Measurements from ENCODE around the gene DEK. TPM values are rescaled to one million over a fixed set of nuclear protein-coding genes. Genes with fewer than 3 reads are reported as not detected.
"Not testable (repeated sequence)": the region's sequence is repeated elsewhere in the genome, so short reads cannot be mapped to it uniquely, and the experiment has no call there.

The DEK gene, protein sequence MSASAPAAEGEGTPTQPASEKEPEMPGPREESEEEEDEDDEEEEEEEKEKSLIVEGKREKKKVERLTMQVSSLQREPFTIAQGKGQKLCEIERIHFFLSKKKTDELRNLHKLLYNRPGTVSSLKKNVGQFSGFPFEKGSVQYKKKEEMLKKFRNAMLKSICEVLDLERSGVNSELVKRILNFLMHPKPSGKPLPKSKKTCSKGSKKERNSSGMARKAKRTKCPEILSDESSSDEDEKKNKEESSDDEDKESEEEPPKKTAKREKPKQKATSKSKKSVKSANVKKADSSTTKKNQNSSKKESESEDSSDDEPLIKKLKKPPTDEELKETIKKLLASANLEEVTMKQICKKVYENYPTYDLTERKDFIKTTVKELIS
- 118 and 148 TPM in 2 replicates for total RNA-seq (2022)
- percentile 93 among the genes with signal in this experiment for Bru-seq, nascent RNA
- BruChase-seq, experiment 1, labeled RNA remaining after a 6-hour chase: percentile 95 among the genes with signal in this experiment
- percentile 91 among the genes with signal in this experiment for BruChase-seq, experiment 2, labeled RNA remaining after a 2-hour chase
- long read RNA-seq, transcript DEK-202 (11 exons, 3,427 nt): major isoform, 519 of 611 reads
- long read RNA-seq, partial matches to known transcripts: 28 of 611 reads
- long read RNA-seq, other reads (novel, unspliced or antisense): 64 of 611 reads

DNA sequence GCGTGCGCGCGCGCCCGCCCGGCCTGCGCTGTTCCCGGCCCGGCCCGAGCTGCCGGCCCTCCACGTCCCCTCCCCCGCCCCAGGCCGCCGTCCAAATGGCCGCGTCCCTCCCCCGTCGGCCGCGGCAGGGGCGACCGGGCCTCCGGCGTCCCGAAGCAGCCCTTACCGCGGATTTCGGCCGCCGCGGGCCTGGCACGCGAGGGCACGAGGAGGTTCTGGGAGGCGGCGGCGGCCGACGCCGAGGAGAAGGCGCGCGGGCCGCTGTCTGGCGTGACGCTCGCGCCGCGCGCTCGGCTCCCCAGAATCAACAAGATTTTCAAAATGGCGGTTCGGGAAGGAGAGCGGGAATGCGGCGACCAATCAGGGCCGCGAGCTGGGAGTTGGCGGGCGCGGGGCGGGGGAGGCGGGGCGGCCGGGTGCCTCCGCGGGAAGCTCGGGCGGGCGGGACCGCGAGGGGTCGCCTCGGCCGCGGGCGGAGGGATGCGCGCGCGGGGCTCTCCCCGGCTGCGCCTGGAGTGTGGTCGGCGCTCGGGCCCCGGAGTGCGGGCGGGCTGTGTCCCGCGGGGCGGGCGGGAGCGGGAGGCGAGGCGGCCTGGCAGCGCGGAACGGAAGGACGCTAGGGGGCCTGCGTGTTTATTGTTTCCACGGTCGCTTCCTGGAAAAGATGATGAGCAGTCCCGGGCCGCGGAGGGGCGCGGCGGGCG is at the start of gene DEK:
TSS of gene DEK (minus strand) at position 312 of the 704 bp plus-strand sequence. CDS start 543 bp downstream, outside the sequence.
- CTCF ChIA-PET: interaction anchor here (0.7 to 1.0 kb wide), 2 partner anchors 32 to 241 kb away, joined by 3 to 6 read pairs; no protein-coding TSS in a partner anchor
- POLR2A ChIA-PET: interaction anchor here (0.5 to 6.0 kb wide), 19 partner anchors 10 to 400 kb away, joined by 3 to 65 read pairs (median 4); partner anchors contain the start of genes KDM1B, KIF13A and RNF144B
- peak; percentile 83 for DNase-seq (ENCODE audit: unreplicated experiment)
- Mint-ChIP-seq H3K36me3 (ENCODE audit: insufficient read depth, unreplicated experiment) (peaks cover 6% of the 10 kb centered on the region), H3K27ac (ENCODE audit: low read depth, unreplicated experiment) (peak within 1 kb of the TSS; percentile 81), H3K4me3 (ENCODE audit: unreplicated experiment) (peak within 1 kb of the TSS; percentile 96), H3K27me3 (ENCODE audit: insufficient read depth, unreplicated experiment) (no peaks in the 10 kb centered on the region), H3K4me1 (ENCODE audit: insufficient read depth, unreplicated experiment) (peaks cover 36% of the 10 kb centered on the region), H3K9me3 (ENCODE audit: unreplicated experiment) (no peaks in the 10 kb centered on the region)
- no TSS peak for BruUV-seq (replicated peaks)
- intact Hi-C loops (cut with micrococcal nuclease): loop anchor here (1.0 to 5.0 kb wide), 4 partner anchors 110 to 277 kb away; partner anchors contain the start of genes KDM1B, KIF13A, RNF144B and TPMT
- TF ChIP-seq, protein P1, sequence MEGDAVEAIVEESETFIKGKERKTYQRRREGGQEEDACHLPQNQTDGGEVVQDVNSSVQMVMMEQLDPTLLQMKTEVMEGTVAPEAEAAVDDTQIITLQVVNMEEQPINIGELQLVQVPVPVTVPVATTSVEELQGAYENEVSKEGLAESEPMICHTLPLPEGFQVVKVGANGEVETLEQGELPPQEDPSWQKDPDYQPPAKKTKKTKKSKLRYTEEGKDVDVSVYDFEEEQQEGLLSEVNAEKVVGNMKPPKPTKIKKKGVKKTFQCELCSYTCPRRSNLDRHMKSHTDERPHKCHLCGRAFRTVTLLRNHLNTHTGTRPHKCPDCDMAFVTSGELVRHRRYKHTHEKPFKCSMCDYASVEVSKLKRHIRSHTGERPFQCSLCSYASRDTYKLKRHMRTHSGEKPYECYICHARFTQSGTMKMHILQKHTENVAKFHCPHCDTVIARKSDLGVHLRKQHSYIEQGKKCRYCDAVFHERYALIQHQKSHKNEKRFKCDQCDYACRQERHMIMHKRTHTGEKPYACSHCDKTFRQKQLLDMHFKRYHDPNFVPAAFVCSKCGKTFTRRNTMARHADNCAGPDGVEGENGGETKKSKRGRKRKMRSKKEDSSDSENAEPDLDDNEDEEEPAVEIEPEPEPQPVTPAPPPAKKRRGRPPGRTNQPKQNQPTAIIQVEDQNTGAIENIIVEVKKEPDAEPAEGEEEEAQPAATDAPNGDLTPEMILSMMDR (IDR thresholded peaks at IDR 0.05; ENCODE audit: unreplicated experiment): peak; percentile 61

DNA sequence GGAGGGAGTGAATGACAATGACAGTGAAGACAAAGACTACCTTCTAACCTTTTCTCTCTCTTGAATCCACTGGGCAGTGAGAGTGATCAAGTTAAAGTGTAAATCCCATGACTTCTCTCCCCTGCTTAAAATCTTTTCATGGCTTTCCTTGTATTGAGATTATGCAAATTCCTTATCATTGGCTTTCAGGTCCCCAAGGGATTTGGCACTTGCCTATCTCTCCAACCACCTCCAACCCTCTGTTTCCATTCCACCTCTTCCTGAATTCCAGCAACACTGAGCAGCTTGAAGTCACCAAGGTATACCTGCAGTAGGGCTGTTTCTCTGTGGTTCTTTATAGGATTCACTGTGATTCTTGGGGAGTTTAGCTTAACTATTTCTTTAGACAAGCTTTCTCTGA is 48.0 kb upstream of the DEK start:
- CTCF ChIA-PET: interaction anchor here (0.7 to 1.1 kb wide), 3 partner anchors 155 to 194 kb away, joined by 3 to 5 read pairs (median 3); no protein-coding TSS in a partner anchor
- no peak for DNase-seq (ENCODE audit: unreplicated experiment)
- H3K36me3 Mint-ChIP-seq (ENCODE audit: insufficient read depth, unreplicated experiment): no peaks in the 10 kb centered on the region
- H3K9me3 Mint-ChIP-seq (ENCODE audit: unreplicated experiment): peaks cover 10% of the 10 kb centered on the region
- no TSS peak for BruUV-seq (replicated peaks)
- no peaks in the 10 kb centered on the region for H3K4me1 Mint-ChIP-seq (ENCODE audit: insufficient read depth, unreplicated experiment)
- TF ChIP-seq, protein P1 (IDR thresholded peaks at IDR 0.05; ENCODE audit: unreplicated experiment): no peak
- POLR2A ChIA-PET: no interaction called here
- no peaks in the 10 kb centered on the region for H3K27me3 Mint-ChIP-seq (ENCODE audit: insufficient read depth, unreplicated experiment)
- no peak overlapping the region for H3K27ac Mint-ChIP-seq (ENCODE audit: low read depth, unreplicated experiment)
- intact Hi-C loops (cut with micrococcal nuclease): no loop called here
- H3K4me3 Mint-ChIP-seq (ENCODE audit: unreplicated experiment): no peak overlapping the region

DNA sequence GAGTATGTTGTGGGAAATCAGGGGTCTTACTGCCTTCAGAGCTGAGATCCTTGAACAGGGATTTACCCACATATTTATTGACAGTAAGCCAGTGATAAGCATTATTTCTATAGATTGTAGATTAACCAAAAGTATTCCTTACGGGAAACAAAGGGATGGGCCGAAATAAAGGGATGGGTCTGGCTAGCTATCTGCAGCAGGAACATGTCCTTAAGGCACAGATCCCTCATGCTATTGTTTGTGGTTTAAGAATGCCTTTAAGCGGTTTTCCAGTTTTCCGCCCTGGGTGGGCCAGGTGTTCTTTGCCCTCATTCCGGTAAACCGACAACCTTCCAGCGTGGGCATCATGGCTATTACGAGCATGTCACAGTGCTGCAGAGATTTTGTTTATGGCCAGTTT is 45.7 kb upstream of the DEK start:
- intact Hi-C loops (cut with micrococcal nuclease); POLR2A ChIA-PET; H3K36me3 Mint-ChIP-seq (ENCODE audit: insufficient read depth, unreplicated experiment); H3K27me3 Mint-ChIP-seq (ENCODE audit: insufficient read depth, unreplicated experiment); H3K27ac Mint-ChIP-seq (ENCODE audit: low read depth, unreplicated experiment); DNase-seq (ENCODE audit: unreplicated experiment); H3K4me1 Mint-ChIP-seq (ENCODE audit: insufficient read depth, unreplicated experiment); H3K9me3 Mint-ChIP-seq (ENCODE audit: unreplicated experiment); H3K4me3 Mint-ChIP-seq (ENCODE audit: unreplicated experiment); BruUV-seq (replicated peaks): not testable (repeated sequence)
- CTCF ChIA-PET: interaction anchor here (1.2 kb wide), 1 partner anchor 194 kb away, joined by 3 read pairs; no protein-coding TSS in a partner anchor

DNA sequence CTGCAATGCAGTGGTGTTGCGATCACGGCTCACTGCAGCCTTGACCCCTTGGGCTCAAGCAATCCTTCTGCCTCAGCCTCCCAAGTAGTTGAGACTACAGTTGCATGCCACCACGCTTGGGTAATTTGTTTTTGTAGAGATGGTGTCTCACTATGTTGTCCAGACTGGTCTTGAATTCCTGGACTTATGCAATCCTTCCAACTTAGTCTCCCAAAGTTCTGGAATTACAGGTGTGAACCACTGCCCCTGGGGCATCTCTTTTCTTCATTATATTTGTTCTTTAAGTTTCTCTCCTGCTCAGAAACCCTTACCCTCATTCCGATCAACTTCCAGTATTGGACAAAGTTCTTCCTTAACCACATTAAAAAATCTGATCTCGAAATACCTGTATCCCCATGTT is 44.7 kb upstream of the DEK start:
- Mint-ChIP-seq H3K4me3 (ENCODE audit: unreplicated experiment) (no peak overlapping the region), H3K36me3 (ENCODE audit: insufficient read depth, unreplicated experiment) (no peaks in the 10 kb centered on the region), H3K27ac (ENCODE audit: low read depth, unreplicated experiment) (no peak overlapping the region), H3K9me3 (ENCODE audit: unreplicated experiment) (peaks cover 10% of the 10 kb centered on the region), H3K4me1 (ENCODE audit: insufficient read depth, unreplicated experiment) (peaks cover 6% of the 10 kb centered on the region), H3K27me3 (ENCODE audit: insufficient read depth, unreplicated experiment) (no peaks in the 10 kb centered on the region)
- TF ChIP-seq, protein P1 (IDR thresholded peaks at IDR 0.05; ENCODE audit: unreplicated experiment): no peak
- intact Hi-C loops (cut with micrococcal nuclease): no loop called here
- CTCF ChIA-PET: no interaction called here
- no TSS peak for BruUV-seq (replicated peaks)
- POLR2A ChIA-PET: no interaction called here
- no peak for DNase-seq (ENCODE audit: unreplicated experiment)

Measured in MCF 10A (cell line).